Panc1 (cell line): ENCODE results near the gene HOXB2. TPM values are rescaled to one million over a fixed set of nuclear protein-coding genes. Genes with fewer than 3 reads are reported as not detected.

Experiments used
- ATAC-seq: fragments of 200-7000 bp; cut with Tn5 transposase; 2 replicates; pipeline ENCODE4 v1.9.1; 2020; ENCODE audit warnings: mild to moderate bottlenecking, moderate library complexity
- BruUV-seq: library from RNA; stranded (reverse); fragments of 400-500 nt; replicated peaks from 2 replicates; lab custom pipeline; 2021; lab: Mats Ljungman, UMichigan
- CTCF ChIA-PET: fragments of 300-600 bp; sonication (Branson Sonifier 250); formaldehyde crosslinking; loops from one replicate; lab custom pipeline; 2022; ENCODE audit warnings: antibody characterized with exemption; lab: Charles Lee
- POLR2A ChIA-PET: fragments of 300-600 bp; sonication (Branson Sonifier 250); formaldehyde crosslinking; loops from one replicate; lab custom pipeline; 2022; ENCODE audit warnings: antibody characterized with exemption; lab: Charles Lee
- DNase-seq: peaks from one replicate; pipeline ENCODE4 v3.0.0-alpha.2; 2010; ENCODE audit warnings: low read depth, low spot score
- H3K27ac ChIP-seq: 2 replicates; pipeline ENCODE4 v1.5.1; 2011; ENCODE audit warnings: mild to moderate bottlenecking, low read length, inconsistent platforms
- H3K27me3 ChIP-seq: fragments of 200-500 bp; sonication (Bioruptor generic); 2 replicates; pipeline ENCODE4 v1.6.0; 2014; ENCODE audit warnings: low read length, inconsistent platforms; ENCODE audit not compliant: control insufficient read depth, insufficient read depth
- H3K36me3 ChIP-seq: fragments of 200-500 bp; sonication (Bioruptor generic); 2 replicates; pipeline ENCODE4 v1.5.1; 2014; ENCODE audit warnings: inconsistent platforms, mild to moderate bottlenecking, low read length, moderate library complexity; ENCODE audit not compliant: control insufficient read depth, insufficient read depth
- H3K4me1 ChIP-seq: 2 replicates; pipeline ENCODE4 v1.5.1; 2011; ENCODE audit warnings: inconsistent platforms, mild to moderate bottlenecking, low read length, moderate library complexity; ENCODE audit not compliant: control insufficient read depth, insufficient read depth
- H3K4me3 ChIP-seq, 2 experiments: 2 replicates each; pipeline ENCODE4 v1.5.1; 2011 to 2012; ENCODE audit warnings: low read depth in 2 of 2, low read length in 2 of 2, mild to moderate bottlenecking in 2 of 2, inconsistent platforms in 1 of 2, moderate library complexity in 1 of 2
- H3K9me3 ChIP-seq: fragments of 200-500 bp; sonication (Bioruptor generic); 2 replicates; pipeline ENCODE4 v1.5.1; 2014; ENCODE audit warnings: low read depth, mild to moderate bottlenecking, inconsistent platforms, low read length, moderate library complexity; ENCODE audit not compliant: control insufficient read depth, insufficient read depth
- CTCF ChIP-seq: fragments of 450-650 bp; IDR thresholded peaks from 2 replicates; pipeline ENCODE4 v1.5.1; 2017; ENCODE audit warnings: mild to moderate bottlenecking
- POLR2AphosphoS5 ChIP-seq: IDR thresholded peaks from 2 replicates; pipeline ENCODE4 v1.6.1; 2012; ENCODE audit warnings: mild to moderate bottlenecking, low read depth, low read length, moderate library complexity
- REST ChIP-seq, 2 experiments: IDR thresholded peaks; 2 replicates each; pipeline ENCODE4 v1.6.1; 2011 to 2012; ENCODE audit warnings: low read depth in 2 of 2, control low read depth in 1 of 2, low read length in 1 of 2, mild to moderate bottlenecking in 1 of 2, moderate library complexity in 1 of 2; ENCODE audit not compliant: insufficient read depth in 1 of 2
- SIN3A ChIP-seq: IDR thresholded peaks from 2 replicates; pipeline ENCODE4 v1.6.1; 2012; ENCODE audit warnings: low read depth, mild to moderate bottlenecking, low read length, moderate library complexity, borderline replicate concordance; ENCODE audit not compliant: insufficient read depth
- TCF7L2 ChIP-seq: IDR thresholded peaks from 2 replicates; pipeline ENCODE4 v1.6.1; 2011; ENCODE audit warnings: mild to moderate bottlenecking, low read depth, low read length, inconsistent platforms
- in situ Hi-C: cut with HindIII; loops from 2 replicates; pipeline ENCODE4 v1.10.0; 2016; ENCODE audit warnings: low sequenced_read_pairs, low pct_unique_long_range_greater_than_20kb
- intact Hi-C: fragments of 100-400 bp; cut with micrococcal nuclease; formaldehyde crosslinking; loops from one replicate; pipeline ENCODE4 v1.10.0; 2022; ENCODE audit not compliant: unreplicated experiment
- total RNA-seq: library from RNA; stranded (reverse); gene quantifications from one replicate; pipeline ENCODE4 v1.2.1, GENCODE V29; 2021; ENCODE audit not compliant: unreplicated experiment

Gene HOXB2
- total RNA-seq, 1 experiment from 2014 or later = 70.1 TPM

GRCh38 chr17:48541577-48542113 is 3.3 kb downstream of the HOXB2 start:
- no TSS peak for BruUV-seq
- DNase-seq (no peak), ATAC-seq (peak; percentile 22)
- Histone ChIP-seq H3K4me3 (peak overlapping the region; percentile 69 to 81), H3K9me3 (no peaks in the 10 kb centered on the region), H3K4me1 (peaks cover 41% of the 10 kb centered on the region), H3K27me3 (no peaks in the 10 kb centered on the region), H3K36me3 (peaks cover 6% of the 10 kb centered on the region; the same call in 1 of the 2 replicates), H3K27ac (peak overlapping the region; percentile 98)
- TF ChIP-seq POLR2AphosphoS5 (peak; percentile 80; the same call in 1 of the 2 replicates), REST (IDR thresholded peaks at IDR 0.05; ENCODE audit: insufficient read depth in 1 of 2, low read depth in 2 of 2, low read length in 1 of 2) (no peak; a peak in 1 of 4 replicates), SIN3A (0 out of 2 replicates have a peak, but pooled peaks have one; percentile 46)
- CTCF ChIA-PET = interaction anchor here (0.6 to 1.0 kb wide), 2 partner anchors 51 to 406 kb away, joined by 3 to 4 read pairs; no protein-coding TSS in a partner anchor
- in situ Hi-C loops (no loop called here), intact Hi-C loops (loop anchor here (5.0 kb wide), 1 partner anchor 49 kb away; no protein-coding TSS in a partner anchor)
- POLR2A ChIA-PET = interaction anchor here (0.6 to 1.1 kb wide), 7 partner anchors 9 to 522 kb away, joined by 4 to 7 read pairs (median 4); no protein-coding TSS in a partner anchor

- no peaks in the 10 kb centered on the region for H3K27me3 ChIP-seq
- POLR2A ChIA-PET = interaction anchor here (0.5 to 1.1 kb wide), 8 partner anchors 9 to 522 kb away, joined by 3 to 7 read pairs (median 4); no protein-coding TSS in a partner anchor
- no peak; the same call in 1 of the 2 replicates for TF ChIP-seq POLR2AphosphoS5
- no peak for TF ChIP-seq REST (IDR thresholded peaks at IDR 0.05; ENCODE audit: insufficient read depth in 1 of 2, low read depth in 2 of 2, low read length in 1 of 2)
- no peak for TF ChIP-seq TCF7L2
- no peak for TF ChIP-seq SIN3A
- TF ChIP-seq CTCF = no peak
- peaks cover 6% of the 10 kb centered on the region; the same call in 1 of the 2 replicates for H3K36me3 ChIP-seq
- ATAC-seq = peak; percentile 5; the same call in 1 of the 2 replicates
- intact Hi-C loops (loop anchor here (5.0 kb wide), 1 partner anchor 49 kb away; no protein-coding TSS in a partner anchor), in situ Hi-C loops (no loop called here)
- no peak for DNase-seq
- no peaks in the 10 kb centered on the region for H3K9me3 ChIP-seq
- CTCF ChIA-PET = interaction anchor here (0.6 to 1.0 kb wide), 2 partner anchors 50 to 406 kb away, joined by 3 to 4 read pairs; no protein-coding TSS in a partner anchor
- H3K4me3 ChIP-seq = peak overlapping the region; percentile 69 to 81
- BruUV-seq = no TSS peak
- peak overlapping the region; percentile 98 for H3K27ac ChIP-seq
- peaks cover 38% of the 10 kb centered on the region for H3K4me1 ChIP-seq
Observed at GRCh38 chr17:48541036-48541576, 3.8 kb downstream of the HOXB2 start.
